Neural cell (in vitro differentiated cells): Measurements from ENCODE around the gene TRIM9. TPM values are rescaled to one million over a fixed set of nuclear protein-coding genes. Genes with fewer than 3 reads are reported as not detected.

Source experiments
- H2AFZ ChIP-seq: fragments of 200-600, 300-800 bp; sonication (generic), shearing (Covaris generic); 2 replicates; pipeline ENCODE4 v1.6.0; 2014; ENCODE audit warnings: low read depth, mild to moderate bottlenecking, antibody characterized with exemption, low read length, moderate library complexity
- H3F3A ChIP-seq: fragments of 200-600 bp; shearing (Covaris generic); 2 replicates; pipeline ENCODE4 v1.6.1; 2016; ENCODE audit warnings: mild to moderate bottlenecking, moderate library complexity, mixed read lengths, antibody characterized with exemption, low read length; ENCODE audit not compliant: insufficient read depth, poor library complexity, severe bottlenecking
- H3K27ac ChIP-seq: fragments of 200-600, 300-800 bp; sonication (generic), shearing (Covaris generic); 2 replicates; pipeline ENCODE4 v1.5.1; 2014; ENCODE audit warnings: mild to moderate bottlenecking, low read length, moderate library complexity
- H3K27me3 ChIP-seq: fragments of 300-800, 200-600 bp; sonication (generic), shearing (Covaris generic); 2 replicates; pipeline ENCODE4 v1.6.0; 2014; ENCODE audit warnings: mild to moderate bottlenecking, low read depth, low read length, moderate library complexity; ENCODE audit not compliant: insufficient read depth
- H3K36me3 ChIP-seq: fragments of 300-800, 200-600 bp; sonication (generic), shearing (Covaris generic); 2 replicates; pipeline ENCODE4 v1.5.1; 2014; ENCODE audit warnings: mild to moderate bottlenecking, antibody characterized with exemption, low read length, moderate library complexity; ENCODE audit not compliant: insufficient read depth
- H3K4me2 ChIP-seq: fragments of 300-800, 200-600 bp; sonication (generic), shearing (Covaris generic); 2 replicates; pipeline ENCODE4 v1.6.0; 2014; ENCODE audit warnings: mild to moderate bottlenecking, low read length
- H3K4me3 ChIP-seq: fragments of 300-800, 200-600 bp; sonication (generic), shearing (Covaris generic); 2 replicates; pipeline ENCODE4 v1.5.1; 2014; ENCODE audit warnings: mild to moderate bottlenecking, low read length, moderate library complexity
- H3K79me2 ChIP-seq: fragments of 200-600 bp; shearing (Covaris generic); replicated peaks from 2 replicates; pipeline ENCODE4 v1.6.0; 2014; ENCODE audit warnings: mild to moderate bottlenecking, low read length, moderate library complexity; ENCODE audit not compliant: insufficient read depth
- H3K9ac ChIP-seq: fragments of 300-800, 200-600 bp; sonication (generic), shearing (Covaris generic); 2 replicates; pipeline ENCODE4 v1.6.1; 2016; ENCODE audit warnings: mild to moderate bottlenecking, low read length, mixed read lengths
- H3K9me2 ChIP-seq: fragments of 200-600 bp; shearing (Covaris generic); 2 replicates; pipeline ENCODE4 v1.6.1; 2016; ENCODE audit warnings: mild to moderate bottlenecking, low read length, mixed read lengths; ENCODE audit not compliant: insufficient read depth
- H3K9me3 ChIP-seq: fragments of 200-600, 300-800 bp; sonication (generic), shearing (Covaris generic); 2 replicates; pipeline ENCODE4 v1.6.1; 2016; ENCODE audit warnings: mild to moderate bottlenecking, mixed run types, low read length, moderate library complexity, mixed read lengths
- H4K20me1 ChIP-seq: fragments of 200-600 bp; shearing (Covaris generic); 2 replicates; pipeline ENCODE4 v1.6.1; 2016; ENCODE audit warnings: mild to moderate bottlenecking, mixed run types; ENCODE audit not compliant: insufficient read depth
- EP300 ChIP-seq: fragments of 450-650 bp; conservative IDR thresholded peaks from 2 replicates; pipeline ENCODE4 v1.6.1; 2014; ENCODE audit warnings: antibody characterized with exemption, mild to moderate bottlenecking, moderate library complexity; ENCODE audit not compliant: poor library complexity, severe bottlenecking
- EZH2 ChIP-seq: fragments of 200-600, 300-800 bp; shearing (Covaris generic), sonication (generic); IDR thresholded peaks from 2 replicates; pipeline ENCODE4 v1.6.1; 2014; ENCODE audit warnings: antibody characterized with exemption, low read length, borderline replicate concordance, mild to moderate bottlenecking; ENCODE audit not compliant: insufficient read depth, poor library complexity, severe bottlenecking
- MXI1 ChIP-seq: fragments of 450-650 bp; conservative IDR thresholded peaks from 2 replicates; pipeline ENCODE4 v1.6.1; 2014; ENCODE audit warnings: antibody characterized with exemption, mild to moderate bottlenecking; ENCODE audit not compliant: poor library complexity, severe bottlenecking
- POLR2AphosphoS5 ChIP-seq: IDR thresholded peaks from 2 replicates; pipeline ENCODE4 v1.6.1; 2012
- RAD21 ChIP-seq: fragments of 450-650 bp; conservative IDR thresholded peaks from 2 replicates; pipeline ENCODE4 v1.6.1; 2014; ENCODE audit warnings: antibody characterized with exemption, mild to moderate bottlenecking, moderate library complexity
- SMC3 ChIP-seq: fragments of 450-650 bp; conservative IDR thresholded peaks from 2 replicates; pipeline ENCODE4 v1.6.1; 2014; ENCODE audit warnings: antibody characterized with exemption, mild to moderate bottlenecking, moderate library complexity; ENCODE audit not compliant: poor library complexity
- TAF1 ChIP-seq: IDR thresholded peaks from 2 replicates; pipeline ENCODE4 v1.6.1; 2012; ENCODE audit warnings: low read depth
- polyA plus RNA-seq: library from polyadenylated mRNA; depleted of rRNA; stranded (reverse); fragments of >200 nt; gene quantifications from 2 replicates; pipeline ENCODE4 v1.2.3, GENCODE V29; 2014
- TF ChIP-seq, protein P1 (sequence below): fragments of 450-650 bp; IDR thresholded peaks from 2 replicates; pipeline ENCODE4 v1.5.1; 2014; ENCODE audit warnings: antibody characterized with exemption, mild to moderate bottlenecking, moderate library complexity; ENCODE audit not compliant: poor library complexity, severe bottlenecking
- TF ChIP-seq, protein P2 (sequence below): IDR thresholded peaks from 2 replicates; pipeline ENCODE4 v1.6.1; 2012; ENCODE audit warnings: borderline replicate concordance

Gene TRIM9
- polyA plus RNA-seq, 1 donor from 2014 or later = 15.9 TPM

DNA sequence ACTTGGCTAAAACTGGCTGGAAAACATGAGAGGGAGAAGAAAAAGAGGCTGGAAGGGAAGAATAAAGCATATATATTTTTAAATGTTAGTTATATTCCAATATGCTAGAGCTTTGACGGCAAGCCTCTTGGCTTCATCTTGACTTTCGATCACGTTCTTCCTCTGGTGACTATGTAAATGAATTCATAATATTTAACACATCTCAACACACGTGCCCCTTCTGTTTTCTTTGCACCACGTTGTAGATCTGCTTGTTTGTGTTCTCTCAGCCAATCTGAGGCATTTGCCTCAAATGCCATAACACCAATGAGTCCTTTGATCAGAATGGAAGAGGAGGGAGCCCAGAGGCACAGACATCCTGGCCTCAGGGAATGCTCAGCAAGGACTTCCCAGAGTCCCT, 45.4 kb upstream of the TRIM9 start:
- H3K4me3 ChIP-seq = no peak overlapping the region
- H3K9me3 ChIP-seq = no peaks in the 10 kb centered on the region
- no peak for TF ChIP-seq SMC3
- no peak for TF ChIP-seq RAD21
- no peak for TF ChIP-seq POLR2AphosphoS5
- TF ChIP-seq EZH2 = no peak
- no peak for TF ChIP-seq MXI1
- TF ChIP-seq, protein P1, sequence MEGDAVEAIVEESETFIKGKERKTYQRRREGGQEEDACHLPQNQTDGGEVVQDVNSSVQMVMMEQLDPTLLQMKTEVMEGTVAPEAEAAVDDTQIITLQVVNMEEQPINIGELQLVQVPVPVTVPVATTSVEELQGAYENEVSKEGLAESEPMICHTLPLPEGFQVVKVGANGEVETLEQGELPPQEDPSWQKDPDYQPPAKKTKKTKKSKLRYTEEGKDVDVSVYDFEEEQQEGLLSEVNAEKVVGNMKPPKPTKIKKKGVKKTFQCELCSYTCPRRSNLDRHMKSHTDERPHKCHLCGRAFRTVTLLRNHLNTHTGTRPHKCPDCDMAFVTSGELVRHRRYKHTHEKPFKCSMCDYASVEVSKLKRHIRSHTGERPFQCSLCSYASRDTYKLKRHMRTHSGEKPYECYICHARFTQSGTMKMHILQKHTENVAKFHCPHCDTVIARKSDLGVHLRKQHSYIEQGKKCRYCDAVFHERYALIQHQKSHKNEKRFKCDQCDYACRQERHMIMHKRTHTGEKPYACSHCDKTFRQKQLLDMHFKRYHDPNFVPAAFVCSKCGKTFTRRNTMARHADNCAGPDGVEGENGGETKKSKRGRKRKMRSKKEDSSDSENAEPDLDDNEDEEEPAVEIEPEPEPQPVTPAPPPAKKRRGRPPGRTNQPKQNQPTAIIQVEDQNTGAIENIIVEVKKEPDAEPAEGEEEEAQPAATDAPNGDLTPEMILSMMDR = no peak
- TF ChIP-seq, protein P2, sequence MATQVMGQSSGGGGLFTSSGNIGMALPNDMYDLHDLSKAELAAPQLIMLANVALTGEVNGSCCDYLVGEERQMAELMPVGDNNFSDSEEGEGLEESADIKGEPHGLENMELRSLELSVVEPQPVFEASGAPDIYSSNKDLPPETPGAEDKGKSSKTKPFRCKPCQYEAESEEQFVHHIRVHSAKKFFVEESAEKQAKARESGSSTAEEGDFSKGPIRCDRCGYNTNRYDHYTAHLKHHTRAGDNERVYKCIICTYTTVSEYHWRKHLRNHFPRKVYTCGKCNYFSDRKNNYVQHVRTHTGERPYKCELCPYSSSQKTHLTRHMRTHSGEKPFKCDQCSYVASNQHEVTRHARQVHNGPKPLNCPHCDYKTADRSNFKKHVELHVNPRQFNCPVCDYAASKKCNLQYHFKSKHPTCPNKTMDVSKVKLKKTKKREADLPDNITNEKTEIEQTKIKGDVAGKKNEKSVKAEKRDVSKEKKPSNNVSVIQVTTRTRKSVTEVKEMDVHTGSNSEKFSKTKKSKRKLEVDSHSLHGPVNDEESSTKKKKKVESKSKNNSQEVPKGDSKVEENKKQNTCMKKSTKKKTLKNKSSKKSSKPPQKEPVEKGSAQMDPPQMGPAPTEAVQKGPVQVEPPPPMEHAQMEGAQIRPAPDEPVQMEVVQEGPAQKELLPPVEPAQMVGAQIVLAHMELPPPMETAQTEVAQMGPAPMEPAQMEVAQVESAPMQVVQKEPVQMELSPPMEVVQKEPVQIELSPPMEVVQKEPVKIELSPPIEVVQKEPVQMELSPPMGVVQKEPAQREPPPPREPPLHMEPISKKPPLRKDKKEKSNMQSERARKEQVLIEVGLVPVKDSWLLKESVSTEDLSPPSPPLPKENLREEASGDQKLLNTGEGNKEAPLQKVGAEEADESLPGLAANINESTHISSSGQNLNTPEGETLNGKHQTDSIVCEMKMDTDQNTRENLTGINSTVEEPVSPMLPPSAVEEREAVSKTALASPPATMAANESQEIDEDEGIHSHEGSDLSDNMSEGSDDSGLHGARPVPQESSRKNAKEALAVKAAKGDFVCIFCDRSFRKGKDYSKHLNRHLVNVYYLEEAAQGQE = no peak
- H3K4me2 ChIP-seq = no peak overlapping the region
- no peak overlapping the region for H3K9ac ChIP-seq
- H3K9me2 ChIP-seq = no peaks in the 10 kb centered on the region
- no peaks in the 10 kb centered on the region for H3K36me3 ChIP-seq
- H3F3A ChIP-seq = no peaks in the 10 kb centered on the region
- no peaks in the 10 kb centered on the region for H3K27me3 ChIP-seq
- no peaks in the 10 kb centered on the region for H3K79me2 ChIP-seq
- H3K27ac ChIP-seq = no peak overlapping the region
- no peak overlapping the region for H2AFZ ChIP-seq
- H4K20me1 ChIP-seq = no peaks in the 10 kb centered on the region

DNA sequence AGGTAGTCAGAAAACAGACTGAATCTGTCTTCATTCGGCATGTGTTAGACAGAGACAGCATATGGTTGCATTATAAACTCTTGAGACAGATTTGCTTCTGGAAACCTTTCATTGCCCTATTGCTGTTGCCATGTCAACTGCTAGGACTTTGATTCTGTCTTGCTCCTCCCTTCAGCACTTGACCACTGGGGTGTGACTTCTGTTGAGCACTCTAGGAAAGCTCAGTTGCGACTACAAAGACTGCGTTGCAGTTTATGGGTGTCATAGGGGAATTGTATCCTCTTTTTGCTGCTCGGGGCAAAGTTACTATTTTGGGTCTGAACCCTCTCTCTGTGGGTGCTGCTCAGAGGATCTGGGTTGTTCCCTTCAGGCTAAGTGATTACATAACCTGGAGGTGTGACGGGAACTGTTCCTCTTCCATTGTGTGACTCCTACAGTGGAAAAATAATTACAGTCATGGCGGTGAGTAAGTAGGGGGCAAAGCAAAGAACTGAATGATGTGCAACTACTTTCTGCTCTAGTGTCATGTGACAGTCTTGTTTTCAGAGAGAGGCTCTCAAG, 44.3 kb upstream of the TRIM9 start:
- Histone ChIP-seq H4K20me1 (no peaks in the 10 kb centered on the region), H3K27me3 (no peaks in the 10 kb centered on the region), H2AFZ (no peak overlapping the region), H3K9ac (no peak overlapping the region), H3K9me2 (no peaks in the 10 kb centered on the region), H3K27ac (no peak overlapping the region), H3K4me3 (no peak overlapping the region), H3K4me2 (no peak overlapping the region), H3F3A (no peaks in the 10 kb centered on the region), H3K36me3 (no peaks in the 10 kb centered on the region), H3K79me2 (no peaks in the 10 kb centered on the region), H3K9me3 (no peaks in the 10 kb centered on the region)
- TF ChIP-seq EZH2 = no peak
- TF ChIP-seq, protein P1 = no peak
- TF ChIP-seq RAD21 = no peak
- TF ChIP-seq MXI1 = no peak
- TF ChIP-seq POLR2AphosphoS5 = no peak
- TF ChIP-seq TAF1 = no peak
- TF ChIP-seq SMC3 = no peak
- TF ChIP-seq, protein P2 = no peak
- TF ChIP-seq EP300 = no peak
